HepG2 (cell line): ENCODE results near the gene METTL26. TPM values are rescaled to one million over a fixed set of nuclear protein-coding genes. Genes with fewer than 3 reads are reported as not detected.

Experiments used
- ATAC-seq: fragments of 200-7000 bp; cut with Tn5 transposase; 3 replicates; pipeline ENCODE4 v1.9.1; 2020; ENCODE audit warnings: mild to moderate bottlenecking, moderate library complexity
- BruUV-seq: library from RNA; stranded (reverse); fragments of 400-500 nt; replicated peaks from 2 replicates; lab custom pipeline; 2021; lab: Mats Ljungman, UMichigan
- CTCF ChIA-PET: fragments of 300-600 bp; formaldehyde crosslinking; extraction: SDS; loops from one replicate; lab custom pipeline; 2021; ENCODE audit warnings: low total read pairs, inconsistent platforms, low intra/inter-chr PET ratio; lab: Yijun Ruan, JAX
- POLR2A ChIA-PET: fragments of 350-600 bp; sonication (Branson Sonifier 250); formaldehyde crosslinking; loops from one replicate; lab custom pipeline; 2020; ENCODE audit warnings: antibody characterized with exemption, inconsistent platforms; lab: Yijun Ruan, JAX
- DNase-seq: peaks from one replicate; pipeline ENCODE4 v3.0.0-alpha.2; 2015; ENCODE audit warnings: low spot score
- FAIRE-seq: peaks from 3 replicates; lab custom pipeline; 2011; peaks lifted over from hg19 to GRCh38; lab: Jason Lieb, UNC
- H2AFZ ChIP-seq: one replicate; pipeline ENCODE4 v1.6.1; 2011; ENCODE audit warnings: low read length, inconsistent platforms
- H3K27ac ChIP-seq: fragments of 300-600 bp; 3 replicates; pipeline ENCODE4 v1.8.0; 2011; ENCODE audit warnings: mixed run types, mild to moderate bottlenecking, mixed read lengths, low read length, inconsistent platforms; ENCODE audit not compliant: insufficient read depth; ENCODE audit errors: extremely low read length
- H3K27me3 ChIP-seq, 2 experiments: fragments of 200-600 bp in 1 of 2; 2 replicates in 1 of 2; 3 replicates in 1 of 2; pipeline versions ENCODE4 v1.6.0 to v1.8.0; 2011; ENCODE audit warnings: low read length in 2 of 2, mild to moderate bottlenecking in 2 of 2, moderate library complexity in 2 of 2, inconsistent platforms in 1 of 2; ENCODE audit not compliant: insufficient read depth in 2 of 2, control insufficient read depth in 1 of 2
- H3K36me3 ChIP-seq, 2 experiments: fragments of 200-600 bp in 1 of 2; replicated peaks in 1 of 2; 2 replicates in 1 of 2; 3 replicates in 1 of 2; pipeline versions ENCODE4 v1.5.1 to v1.8.0; 2011; ENCODE audit warnings: low read length in 2 of 2, inconsistent platforms in 1 of 2; ENCODE audit not compliant: insufficient read depth in 2 of 2, control insufficient read depth in 1 of 2
- H3K4me1 ChIP-seq: 2 replicates; pipeline ENCODE4 v1.5.1; 2012; ENCODE audit warnings: low read length, inconsistent platforms; ENCODE audit not compliant: insufficient read depth
- H3K4me2 ChIP-seq: 2 replicates; pipeline ENCODE4 v1.6.0; 2011; ENCODE audit warnings: low read depth, low read length, inconsistent platforms
- H3K4me3 ChIP-seq, 3 experiments: fragments of 200-600 bp in 1 of 3; sonication (generic), shearing (Covaris generic) in 1 of 3; replicated peaks in 1 of 3; 2 replicates each; pipeline ENCODE4 v1.5.1; 2011 to 2016; ENCODE audit warnings: low read length in 3 of 3, inconsistent platforms in 2 of 3, low read depth in 2 of 3, mild to moderate bottlenecking in 2 of 3, control low read depth in 1 of 3, mixed read lengths in 1 of 3; ENCODE audit not compliant: insufficient read depth in 1 of 3
- H3K79me2 ChIP-seq: one replicate; pipeline ENCODE4 v1.6.1; 2011; ENCODE audit warnings: low read length, inconsistent platforms; ENCODE audit not compliant: insufficient read depth
- H3K9ac ChIP-seq: 2 replicates; pipeline ENCODE4 v1.6.0; 2011; ENCODE audit warnings: mild to moderate bottlenecking, low read depth, low read length, inconsistent platforms; ENCODE audit not compliant: insufficient read depth
- H3K9me3 ChIP-seq: 2 replicates; pipeline ENCODE4 v1.5.1; 2012; ENCODE audit warnings: mild to moderate bottlenecking, low read length
- H4K20me1 ChIP-seq: 2 replicates; pipeline ENCODE4 v1.6.0; 2011; ENCODE audit warnings: inconsistent platforms, mild to moderate bottlenecking, low read length, moderate library complexity; ENCODE audit not compliant: insufficient read depth
- DNMT3B ChIP-seq: conservative IDR thresholded peaks from 2 replicates; pipeline ENCODE4 v1.6.1; 2016; ENCODE audit warnings: missing biosample characterization, control low read depth
- ESRRA ChIP-seq: sonication (generic); formaldehyde crosslinking; IDR thresholded peaks from 2 replicates; pipeline ENCODE4 v1.5.1; 2020; ENCODE audit warnings: mild to moderate bottlenecking, low read depth, missing genetic modification reagents
- ETV5 ChIP-seq: IDR thresholded peaks from 2 replicates; pipeline ENCODE4 v1.6.1; 2018; ENCODE audit warnings: missing biosample characterization, missing genetic modification reagents, inconsistent platforms, borderline replicate concordance
- HHEX ChIP-seq: IDR thresholded peaks from 2 replicates; pipeline ENCODE4 v1.6.1; 2016; ENCODE audit warnings: control low read depth
- MTF2 ChIP-seq: sonication (generic); formaldehyde crosslinking; IDR thresholded peaks from 2 replicates; pipeline ENCODE4 v1.5.0; 2020; ENCODE audit warnings: missing genetic modification reagents, borderline replicate concordance
- MYC ChIP-seq: sonication (generic); formaldehyde crosslinking; IDR thresholded peaks from 2 replicates; pipeline ENCODE4 v1.9.0; 2021; ENCODE audit warnings: missing genetic modification reagents, borderline replicate concordance
- REPIN1 ChIP-seq: sonication (generic); formaldehyde crosslinking; IDR thresholded peaks from 2 replicates; pipeline ENCODE4 v1.8.0; 2022; ENCODE audit warnings: missing genetic modification reagents, low read depth, mild to moderate bottlenecking, borderline replicate concordance
- REXO4 ChIP-seq: sonication (generic); formaldehyde crosslinking; IDR thresholded peaks from 2 replicates; pipeline ENCODE4 v1.8.0; 2022; ENCODE audit warnings: missing genetic modification reagents, mild to moderate bottlenecking, borderline replicate concordance
- ZBTB1 ChIP-seq: sonication (generic); formaldehyde crosslinking; IDR thresholded peaks from 2 replicates; pipeline ENCODE4 v1.4.0; 2020; ENCODE audit warnings: missing genetic modification reagents, borderline replicate concordance
- ZNF12 ChIP-seq: sonication (generic); formaldehyde crosslinking; IDR thresholded peaks from 2 replicates; pipeline ENCODE4 v1.5.0; 2020; ENCODE audit warnings: missing genetic modification reagents
- ZNF800 ChIP-seq: sonication (generic); formaldehyde crosslinking; IDR thresholded peaks from 2 replicates; pipeline ENCODE4 v1.4.0; 2020; ENCODE audit warnings: missing genetic modification reagents
- WGBS: methylation state at CpG from one replicate; pipeline ENCODE4 v1.1.6; 2017; ENCODE audit warnings: low lambda C conversion rate; 5-methylcytosine and 5-hydroxymethylcytosine counted together
- in situ Hi-C: cut with HindIII; loops from 2 replicates; pipeline ENCODE4 v1.10.0; 2017; ENCODE audit warnings: low pct_unique_long_range_greater_than_20kb; ENCODE audit not compliant: extremely low pct_ligation_motif_present
- intact Hi-C: fragments of 100-400 bp; cut with micrococcal nuclease; formaldehyde crosslinking; loops from one replicate; pipeline ENCODE4 v1.10.0; 2022; ENCODE audit not compliant: unreplicated experiment
- polyA plus RNA-seq, 8 experiments: library from polyadenylated mRNA; depleted of rRNA in 3 of 8; stranded (reverse) in 7 of 8; unstranded in 1 of 8; fragments of >200 nt; fragmentation: Illumina TruSeq in 4 of 8; extraction: Trizol in 4 of 8; gene quantifications; 2 replicates each; pipeline versions ENCODE4 v1.2.1 to v1.2.3, GENCODE V29; 2011 to 2016; ENCODE audit warnings: low read depth in 4 of 8, missing spikeins in 1 of 8, mixed read lengths in 1 of 8; ENCODE audit not compliant: insufficient read depth in 1 of 8
- total RNA-seq, 5 experiments: library from RNA; depleted of rRNA; stranded (reverse); fragments of >200 nt; fragmentation: Illumina TruSeq; extraction: Trizol; gene quantifications; 2 replicates each; pipeline ENCODE4 v1.2.3, GENCODE V29; 2016; ENCODE audit warnings: low read depth in 1 of 5
- TF ChIP-seq, protein P1 (sequence below): sonication (generic); formaldehyde crosslinking; IDR thresholded peaks from 2 replicates; pipeline ENCODE4 v1.5.0; 2020; ENCODE audit warnings: mild to moderate bottlenecking, missing genetic modification reagents, borderline replicate concordance

The METTL26 gene
- total and polyA plus RNA-seq, 2 of the 13 experiments (the other 11 are each of a cell fraction or from before 2014, with no cell fraction given): 65.5 to 70.1 TPM

DNA sequence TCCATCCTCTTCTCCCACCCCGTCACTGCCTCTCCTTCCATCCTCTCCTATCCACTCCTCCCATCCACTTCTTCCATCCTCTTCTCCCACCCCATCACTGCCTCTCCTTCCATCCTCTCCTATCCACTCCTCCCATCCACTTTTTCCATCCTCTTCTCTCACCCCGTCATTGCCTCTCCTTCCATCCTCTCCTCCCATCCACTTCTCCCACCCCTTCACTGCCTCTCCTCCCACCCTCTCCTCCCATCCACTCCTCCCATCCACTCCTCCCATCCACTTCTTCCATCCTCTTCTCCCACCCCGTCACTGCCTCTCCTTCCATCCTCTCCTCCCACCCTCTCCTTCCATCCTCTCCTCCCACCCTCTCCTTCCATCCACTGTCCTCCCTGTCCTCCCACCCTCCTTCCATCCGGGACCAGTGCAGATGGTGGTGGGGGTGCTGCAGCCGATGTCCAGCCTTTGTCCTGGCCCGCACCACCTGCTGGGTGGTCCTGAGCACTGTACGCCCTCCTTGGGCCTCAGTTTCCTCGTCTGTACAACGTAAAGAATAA is 4.2 kb downstream of the METTL26 start:
- in situ Hi-C loops: no loop called here
- intact Hi-C loops: no loop called here

DNA sequence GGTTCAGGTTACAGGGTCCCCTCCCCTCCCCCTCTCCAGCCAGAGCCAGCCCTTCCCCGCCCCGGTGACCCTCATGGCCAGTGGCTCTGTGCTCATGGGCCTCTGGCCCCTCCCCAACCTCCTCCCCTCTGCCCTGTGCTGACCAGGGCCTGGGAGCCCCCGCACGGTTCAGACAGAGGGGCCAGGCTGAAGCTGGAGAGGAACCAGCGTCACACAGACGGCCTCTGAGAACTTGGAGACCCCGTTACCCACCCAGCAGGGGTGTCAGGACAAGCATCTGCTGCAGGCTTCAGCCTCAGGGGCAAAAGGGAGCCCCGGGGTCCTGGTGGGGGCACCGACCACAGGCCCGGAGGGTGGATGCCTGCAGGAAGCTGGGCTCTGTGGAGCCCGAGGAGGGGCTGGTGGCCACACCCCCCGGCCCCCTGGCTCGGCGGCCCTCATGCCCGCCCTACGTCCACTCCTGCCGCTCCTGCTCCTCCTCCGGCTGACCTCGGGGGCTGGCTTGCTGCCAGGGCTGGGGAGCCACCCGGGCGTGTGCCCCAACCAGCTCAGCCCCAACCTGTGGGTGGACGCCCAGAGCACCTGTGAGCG is 5.2 kb downstream of the METTL26 start, which contains the start of gene WFIKKN1:
TSS of gene WFIKKN1 (plus strand) at position 171 of the 591 bp plus-strand sequence. CDS start at position 440, 269 bp downstream.
- peak; percentile 74 for ATAC-seq
- peak within 1 kb of the TSS; percentile 67 for H3K9ac ChIP-seq
- intact Hi-C loops: no loop called here
- H3K27ac ChIP-seq: peak within 1 kb of the TSS; percentile 71
- H2AFZ ChIP-seq: no peak within 1 kb of the TSS
- peak; percentile 72 for FAIRE-seq
- POLR2A ChIA-PET: interaction anchor here (1.0 to 1.5 kb wide), 2 partner anchors 17 to 43 kb away, joined by 3 to 5 read pairs; no protein-coding TSS in a partner anchor
- H3K4me1 ChIP-seq: peaks cover 31% of the 10 kb centered on the region
- no TSS peak for BruUV-seq
- peaks cover 4% of the 10 kb centered on the region in 2 experiments; a peak in 2 of 5 replicates for H3K36me3 ChIP-seq
- CTCF ChIA-PET: no interaction called here
- no peaks in the 10 kb centered on the region for H3K9me3 ChIP-seq
- WGBS: 5% methylated on average over 5 of the region's 23 CpGs
- in situ Hi-C loops: no loop called here
- H4K20me1 ChIP-seq: no peaks in the 10 kb centered on the region
- H3K4me3 ChIP-seq: peak within 1 kb of the TSS; percentile 58 to 74 (median 63)
- H3K27me3 ChIP-seq: no peaks in the 10 kb centered on the region
- H3K79me2 ChIP-seq: peaks cover 6% of the 10 kb centered on the region
- H3K4me2 ChIP-seq: peak within 1 kb of the TSS; percentile 95
- peak; percentile 59 for DNase-seq
- TF ChIP-seq REPIN1: no peak
- TF ChIP-seq ETV5 (CRISPR knock-in tag): no peak
- no peak for TF ChIP-seq DNMT3B (CRISPR knock-in tag)
- TF ChIP-seq ZBTB1 (CRISPR knock-in tag): no peak
- TF ChIP-seq ZNF12 (CRISPR knock-in tag): 0 out of 2 replicates have a peak, but pooled peaks have one; percentile 20
- no peak for TF ChIP-seq ESRRA (CRISPR knock-in tag)
- TF ChIP-seq MYC: peak; percentile 6; the same call in 1 of the 2 replicates
- 0 out of 2 replicates have a peak, but pooled peaks have one; percentile 4 for TF ChIP-seq ZNF800 (CRISPR knock-in tag)
- TF ChIP-seq REXO4 (CRISPR knock-in tag): no peak
- peak; percentile 48; the same call in 1 of the 2 replicates for TF ChIP-seq MTF2 (CRISPR knock-in tag)

More for the DNA sequence above, 4.2 kb downstream of the METTL26 start:
- FAIRE-seq (no peak), DNase-seq (no peak), ATAC-seq (no peak)
- Histone ChIP-seq H3K4me1 (peaks cover 31% of the 10 kb centered on the region), H4K20me1 (no peaks in the 10 kb centered on the region), H3K9me3 (no peaks in the 10 kb centered on the region), H3K27me3 (no peaks in the 10 kb centered on the region), H3K36me3 (peaks cover 3 to 4% of the 10 kb centered on the region in 2 experiments; a peak in 2 of 5 replicates), H3K79me2 (peaks cover 6% of the 10 kb centered on the region), H3K4me3 (no peak overlapping the region), H3K27ac (no peak overlapping the region), H3K9ac (no peak overlapping the region), H3K4me2 (no peak overlapping the region), H2AFZ (no peak overlapping the region)
- ChIA-PET CTCF (no interaction called here), POLR2A (no interaction called here)
- BruUV-seq: no TSS peak
- TF ChIP-seq, protein P1, sequence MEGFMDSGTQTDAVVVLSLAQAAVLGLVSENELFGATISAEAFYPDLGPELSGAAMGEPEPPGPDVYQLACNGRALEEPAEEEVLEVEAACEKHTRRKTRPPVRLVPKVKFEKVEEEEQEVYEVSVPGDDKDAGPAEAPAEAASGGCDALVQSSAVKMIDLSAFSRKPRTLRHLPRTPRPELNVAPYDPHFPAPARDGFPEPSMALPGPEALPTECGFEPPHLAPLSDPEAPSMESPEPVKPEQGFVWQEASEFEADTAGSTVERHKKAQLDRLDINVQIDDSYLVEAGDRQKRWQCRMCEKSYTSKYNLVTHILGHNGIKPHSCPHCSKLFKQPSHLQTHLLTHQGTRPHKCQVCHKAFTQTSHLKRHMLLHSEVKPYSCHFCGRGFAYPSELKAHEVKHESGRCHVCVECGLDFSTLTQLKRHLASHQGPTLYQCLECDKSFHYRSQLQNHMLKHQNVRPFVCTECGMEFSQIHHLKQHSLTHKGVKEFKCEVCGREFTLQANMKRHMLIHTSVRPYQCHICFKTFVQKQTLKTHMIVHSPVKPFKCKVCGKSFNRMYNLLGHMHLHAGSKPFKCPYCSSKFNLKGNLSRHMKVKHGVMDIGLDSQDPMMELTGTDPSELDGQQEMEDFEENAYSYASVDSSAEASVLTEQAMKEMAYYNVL: peak; percentile 21; the same call in 1 of the 2 replicates
- TF ChIP-seq HHEX: no peak
- 85% methylated on average over 9 of the region's 9 CpGs for WGBS
